Measurements from ENCODE around the gene OCEL1.

The OCEL1 gene

GRCh38 chr19:17210296-17210695 lies 15.7 kb upstream of the OCEL1 start:
- peak; percentile 11 for DNase-seq (ENCODE audit: low read depth)

- DNase-seq (ENCODE audit: low read depth): no peak
These were observed 14.2 kb upstream of the OCEL1 start for GRCh38 chr19:17211547-17212446.

GRCh38 chr19:17213334-17213733 lies 12.7 kb upstream of the OCEL1 start:
- no peak for DNase-seq (ENCODE audit: low read depth)

GRCh38 chr19:17214508-17215126 lies 11.4 kb upstream of the OCEL1 start:
- no peak for DNase-seq (ENCODE audit: low read depth)

- DNase-seq (ENCODE audit: low read depth): peak; percentile 93
These were observed 10.7 kb upstream of the OCEL1 start, which contains the start of gene USE1 for GRCh38 chr19:17215127-17215971. Gene USE1, plus strand, starts transcription at chr19:17215357. Its CDS starts 49 bp downstream, at chr19:17215406.

- DNase-seq (ENCODE audit: low read depth): no peak
These were observed 9.9 kb upstream of the OCEL1 start for GRCh38 chr19:17216058-17216670.

GRCh38 chr19:17219286-17219685 lies 6.7 kb upstream of the OCEL1 start:
- no peak for DNase-seq (ENCODE audit: low read depth)

- DNase-seq (ENCODE audit: low read depth): peak; percentile 75
These were observed 5.7 kb upstream of the OCEL1 start for GRCh38 chr19:17220207-17220758.

GRCh38 chr19:17225053-17225452 lies 973 bp upstream of the OCEL1 start:
- DNase-seq (ENCODE audit: low read depth): no peak

- no peak for DNase-seq (ENCODE audit: low read depth)
These were observed 1.9 kb downstream of the OCEL1 start for GRCh38 chr19:17227798-17228367.

- no peak for DNase-seq (ENCODE audit: low read depth)
These were observed 3.9 kb downstream of the OCEL1 start for GRCh38 chr19:17229890-17230289.

GRCh38 chr19:17232258-17232657 lies 6.2 kb downstream of the OCEL1 start:
- no peak for DNase-seq (ENCODE audit: low read depth)

- peak; percentile 67 for DNase-seq (ENCODE audit: low read depth)
These were observed 8.9 kb downstream of the OCEL1 start for GRCh38 chr19:17234911-17235299.

GRCh38 chr19:17235300-17235970 lies 9.4 kb downstream of the OCEL1 start:
- DNase-seq (ENCODE audit: low read depth): peak; percentile 79

GRCh38 chr19:17235971-17236777 lies 10.1 kb downstream of the OCEL1 start:
- peak; percentile 77 for DNase-seq (ENCODE audit: low read depth)

- DNase-seq (ENCODE audit: low read depth): no peak
These were observed 11.0 kb downstream of the OCEL1 start for GRCh38 chr19:17236811-17237543.

GRCh38 chr19:17237747-17238706 lies 12.0 kb downstream of the OCEL1 start:
- no peak for DNase-seq (ENCODE audit: low read depth)

All from EH (cell line).